IMR-90 (cell line): Measurements from ENCODE around the gene OLFML3. TPM values are rescaled to one million over a fixed set of nuclear protein-coding genes. Genes with fewer than 3 reads are reported as not detected.

Source experiments
- ATAC-seq: fragments of 200-7000 bp; cut with Tn5 transposase; 2 replicates; pipeline ENCODE4 v1.9.1; 2020; ENCODE audit warnings: low read depth, mild to moderate bottlenecking, moderate library complexity
- BruUV-seq: library from RNA; stranded (reverse); fragments of 400-500 nt; replicated peaks from 2 replicates; lab custom pipeline; 2021; lab: Mats Ljungman, UMichigan
- CTCF ChIA-PET: fragments of 300-600 bp; formaldehyde crosslinking; extraction: SDS; loops from one replicate; lab custom pipeline; 2021; ENCODE audit warnings: antibody characterized with exemption; lab: Yijun Ruan, JAX
- POLR2A ChIA-PET: fragments of 300-600 bp; sonication (Branson Sonifier 250); formaldehyde crosslinking; loops from one replicate; lab custom pipeline; 2022; ENCODE audit warnings: antibody characterized with exemption; ENCODE audit not compliant: unreplicated experiment; lab: Charles Lee
- DNase-seq: peaks from one replicate; pipeline ENCODE4 v3.0.0; 2013
- H2AFZ ChIP-seq: replicated peaks from 2 replicates; pipeline ENCODE3; 2013; ENCODE audit warnings: low read length, mild to moderate bottlenecking; ENCODE audit not compliant: poor library complexity
- H2AK5ac ChIP-seq: 2 replicates; pipeline ENCODE4 v1.6.1; 2013; ENCODE audit warnings: low read depth, low read length, inconsistent platforms
- H2AK9ac ChIP-seq: replicated peaks from 2 replicates; pipeline ENCODE3; 2013; ENCODE audit warnings: mild to moderate bottlenecking, low read depth, low read length, moderate library complexity; ENCODE audit not compliant: poor library complexity
- H2BK120ac ChIP-seq: 2 replicates; pipeline ENCODE4 v1.6.1; 2013; ENCODE audit warnings: low read depth, low read length, inconsistent platforms
- H2BK15ac ChIP-seq: 3 replicates; pipeline ENCODE4 v1.6.1; 2013; ENCODE audit warnings: low read depth, low read length, inconsistent platforms
- H2BK20ac ChIP-seq: 2 replicates; pipeline ENCODE4 v1.6.1; 2013; ENCODE audit warnings: low read depth, mild to moderate bottlenecking, inconsistent platforms, low read length, moderate library complexity
- H2BK5ac ChIP-seq: 2 replicates; pipeline ENCODE4 v1.6.1; 2013; ENCODE audit warnings: mild to moderate bottlenecking, low read depth, low read length, inconsistent platforms; ENCODE audit not compliant: poor library complexity, severe bottlenecking
- H3K14ac ChIP-seq: replicated peaks from 2 replicates; pipeline ENCODE4 v1.6.1; 2013; ENCODE audit warnings: low read depth, low read length, inconsistent platforms
- H3K18ac ChIP-seq: 2 replicates; pipeline ENCODE4 v1.6.1; 2013; ENCODE audit warnings: low read depth, low read length, control low read depth
- H3K23ac ChIP-seq: 2 replicates; pipeline ENCODE4 v1.6.1; 2013; ENCODE audit warnings: low read depth, low read length, inconsistent platforms
- H3K27ac ChIP-seq: 2 replicates; pipeline ENCODE4 v1.5.1; 2013; ENCODE audit warnings: mild to moderate bottlenecking, control low read depth, low read length; ENCODE audit not compliant: insufficient read depth
- H3K27me3 ChIP-seq: 2 replicates; pipeline ENCODE4 v1.6.1; 2013; ENCODE audit warnings: low read length; ENCODE audit not compliant: control insufficient read depth, insufficient read depth
- H3K36me3 ChIP-seq: 2 replicates; pipeline ENCODE4 v1.6.1; 2013; ENCODE audit warnings: low read length, mixed read lengths; ENCODE audit not compliant: control insufficient read depth, insufficient read depth
- H3K4ac ChIP-seq: 2 replicates; pipeline ENCODE4 v1.6.1; 2013; ENCODE audit warnings: low read depth, low read length, inconsistent platforms
- H3K4me1 ChIP-seq: 2 replicates; pipeline ENCODE4 v1.6.1; 2013; ENCODE audit warnings: low read length, mixed read lengths; ENCODE audit not compliant: control insufficient read depth, insufficient read depth
- H3K4me2 ChIP-seq: 2 replicates; pipeline ENCODE4 v1.6.1; 2013; ENCODE audit warnings: low read depth, mild to moderate bottlenecking, control low read depth, low read length, moderate library complexity
- H3K4me3 ChIP-seq: 2 replicates; pipeline ENCODE4 v1.5.1; 2013; ENCODE audit warnings: low read depth, mild to moderate bottlenecking, control low read depth, low read length, moderate library complexity; ENCODE audit not compliant: insufficient read depth
- H3K56ac ChIP-seq: 2 replicates; pipeline ENCODE4 v1.6.1; 2013; ENCODE audit warnings: low read length, inconsistent platforms; ENCODE audit not compliant: insufficient read depth; ENCODE audit errors: extremely low read depth
- H3K79me1 ChIP-seq, 2 experiments: 2 replicates each; pipeline ENCODE4 v1.6.1; 2013; ENCODE audit warnings: low read length in 2 of 2, inconsistent platforms in 1 of 2, low read depth in 1 of 2
- H3K9ac ChIP-seq: 2 replicates; pipeline ENCODE4 v1.6.1; 2013; ENCODE audit warnings: low read depth, low read length, control low read depth
- H3K9me1 ChIP-seq: 2 replicates; pipeline ENCODE4 v1.6.1; 2013; ENCODE audit warnings: low read length, inconsistent platforms; ENCODE audit not compliant: insufficient read depth
- H3K9me3 ChIP-seq: 2 replicates; pipeline ENCODE4 v1.6.1; 2013; ENCODE audit warnings: low read length; ENCODE audit not compliant: control insufficient read depth, insufficient read depth
- H4K20me1 ChIP-seq: 2 replicates; pipeline ENCODE4 v1.6.1; 2013; ENCODE audit warnings: low read length, inconsistent platforms; ENCODE audit not compliant: insufficient read depth
- H4K5ac ChIP-seq: 2 replicates; pipeline ENCODE4 v1.6.1; 2013; ENCODE audit warnings: mild to moderate bottlenecking, low read depth, low read length, control low read depth
- H4K8ac ChIP-seq, 2 experiments: 2 replicates each; pipeline ENCODE4 v1.6.1; 2013; ENCODE audit warnings: low read depth in 2 of 2, low read length in 2 of 2, control low read depth in 1 of 2, inconsistent platforms in 1 of 2
- H4K91ac ChIP-seq: 2 replicates; pipeline ENCODE4 v1.6.1; 2013; ENCODE audit warnings: low read depth, low read length, inconsistent platforms; ENCODE audit not compliant: insufficient read depth
- BHLHE40 ChIP-seq: fragments of 150-350 bp; IDR thresholded peaks from 2 replicates; pipeline ENCODE4 v1.6.1; 2016; ENCODE audit warnings: mild to moderate bottlenecking, low read depth, low read length
- CEBPB ChIP-seq: IDR thresholded peaks from 2 replicates; pipeline ENCODE4 v1.6.1; 2012; ENCODE audit warnings: low read depth, low read length, improper control_type of control experiment
- CHD1 ChIP-seq: IDR thresholded peaks from 2 replicates; pipeline ENCODE4 v1.6.1; 2012; ENCODE audit warnings: low read depth, low read length, improper control_type of control experiment
- ELK1 ChIP-seq: fragments of 150-350 bp; IDR thresholded peaks from 2 replicates; pipeline ENCODE4 v1.6.1; 2016; ENCODE audit warnings: low read depth, mild to moderate bottlenecking, low read length, moderate library complexity, borderline replicate concordance
- FOS ChIP-seq: fragments of 150-350 bp; IDR thresholded peaks from 2 replicates; pipeline ENCODE4 v1.6.1; 2016; ENCODE audit warnings: low read depth, low read length
- MAFK ChIP-seq: IDR thresholded peaks from 2 replicates; pipeline ENCODE4 v1.6.1; 2012; ENCODE audit warnings: low read depth, low read length, improper control_type of control experiment
- MAZ ChIP-seq: IDR thresholded peaks from 2 replicates; pipeline ENCODE4 v1.6.1; 2012; ENCODE audit warnings: low read depth, mild to moderate bottlenecking, low read length, improper control_type of control experiment, moderate library complexity, borderline replicate concordance
- MXI1 ChIP-seq: IDR thresholded peaks from 2 replicates; pipeline ENCODE4 v1.6.1; 2012; ENCODE audit warnings: low read depth, mild to moderate bottlenecking, low read length, moderate library complexity, borderline replicate concordance
- NFE2L2 ChIP-seq: fragments of 150-350 bp; IDR thresholded peaks from 2 replicates; pipeline ENCODE4 v1.6.1; 2016; ENCODE audit warnings: low read depth, mild to moderate bottlenecking, low read length
- POLR2A ChIP-seq: IDR thresholded peaks from 2 replicates; pipeline ENCODE4 v1.6.1; 2012; ENCODE audit warnings: mild to moderate bottlenecking, low read depth, low read length
- RAD21 ChIP-seq: IDR thresholded peaks from 2 replicates; pipeline ENCODE4 v1.6.1; 2012; ENCODE audit warnings: low read length, improper control_type of control experiment
- RCOR1 ChIP-seq: IDR thresholded peaks from 2 replicates; pipeline ENCODE4 v1.6.1; 2012; ENCODE audit warnings: mild to moderate bottlenecking, low read length, improper control_type of control experiment; ENCODE audit not compliant: insufficient replicate concordance
- RFX5 ChIP-seq: IDR thresholded peaks from 2 replicates; pipeline ENCODE4 v1.8.0; 2012; ENCODE audit warnings: low read depth, mild to moderate bottlenecking, low read length, moderate library complexity
- SMC3 ChIP-seq: fragments of 150-350 bp; IDR thresholded peaks from 2 replicates; pipeline ENCODE4 v1.6.1; 2016; ENCODE audit warnings: low read depth, mild to moderate bottlenecking, antibody characterized with exemption, low read length, moderate library complexity
- USF2 ChIP-seq: fragments of 150-350 bp; IDR thresholded peaks from 2 replicates; pipeline ENCODE4 v1.6.1; 2017; ENCODE audit warnings: mild to moderate bottlenecking, antibody characterized with exemption, low read length, low read depth
- WGBS, 2 experiments: methylation state at CpG; one replicate each; pipeline versions ENCODE4 v1.1.5 to v1.1.7; 2013; ENCODE audit warnings: missing lambda C conversion rate in 2 of 2; ENCODE audit not compliant: insufficient read length in 1 of 2; ENCODE audit errors: extremely low coverage in 2 of 2; 5-methylcytosine and 5-hydroxymethylcytosine counted together
- dilution Hi-C: fragments of 300-500 bp; cut with HindIII; formaldehyde crosslinking; loops from one replicate; pipeline ENCODE4 v1.14.3; 2018; ENCODE audit warnings: low sequenced_read_pairs; ENCODE audit not compliant: unreplicated experiment
- in situ Hi-C: fragments of 300-500 bp; cut with MboI; formaldehyde crosslinking; loops from 3 replicates; pipeline ENCODE4 v1.14.3; 2019; ENCODE audit warnings: low sequenced_read_pairs, inconsistent platforms, mixed read lengths
- intact Hi-C: fragments of 100-400 bp; cut with micrococcal nuclease; formaldehyde crosslinking; loops from 2 replicates; pipeline ENCODE4 v1.10.0; 2022
- polyA plus RNA-seq, 3 experiments: library from polyadenylated mRNA; depleted of rRNA; stranded (reverse); fragments of >200 nt; gene quantifications; 2 replicates each; pipeline ENCODE4 v1.2.3, GENCODE V29; 2012; ENCODE audit warnings: low replicate concordance in 1 of 3
- total RNA-seq: library from RNA; depleted of rRNA; stranded (reverse); fragments of >200 nt; gene quantifications from 2 replicates; pipeline ENCODE4 v1.2.3, GENCODE V29; 2012
- TF ChIP-seq, protein P1 (sequence below): conservative IDR thresholded peaks from 2 replicates; pipeline ENCODE4 v1.5.1; 2012; ENCODE audit warnings: mild to moderate bottlenecking, low read depth, low read length, improper control_type of control experiment

OLFML3 gene
- total and polyA plus RNA-seq, 2 of the 4 experiments (the other 2 are of a cell fraction), result 40.9 to 71.3 TPM

- no peak overlapping the region for H3K4me2 ChIP-seq
Measured at GRCh38 chr1:114023377-114023776, 44.1 kb downstream of the OLFML3 start.

More at GRCh38 chr1:114023377-114023776, 44.1 kb downstream of the OLFML3 start:
- Histone ChIP-seq H3K18ac (no peak overlapping the region), H2BK5ac (no peak overlapping the region), H3K27ac (no peak overlapping the region), H3K56ac (no peak overlapping the region), H3K4ac (no peak overlapping the region), H3K23ac (no peak overlapping the region), H2AK5ac (no peak overlapping the region), H2BK20ac (no peak overlapping the region), H4K91ac (no peak overlapping the region), H3K14ac (no peak overlapping the region), H3K4me1 (peaks cover 2% of the 10 kb centered on the region; the same call in 1 of the 2 replicates), H3K9ac (no peak overlapping the region), H4K5ac (no peak overlapping the region), H2BK15ac (no peak overlapping the region), H2BK120ac (no peak overlapping the region), H3K9me1 (no peaks in the 10 kb centered on the region), H3K79me1 (no peaks in the 10 kb centered on the region), H4K20me1 (no peaks in the 10 kb centered on the region), H2AK9ac (no peak overlapping the region), H4K8ac (no peak overlapping the region), H3K27me3 (peaks cover 3% of the 10 kb centered on the region; the same call in 1 of the 2 replicates), H3K4me3 (no peak overlapping the region), H3K9me3 (no peaks in the 10 kb centered on the region), H2AFZ (no peak overlapping the region), H3K36me3 (no peaks in the 10 kb centered on the region)
- ATAC-seq, result no peak
- BruUV-seq, result no TSS peak
- in situ Hi-C loops, result no loop called here
- ChIA-PET CTCF (no interaction called here), POLR2A (no interaction called here)
- no peak for DNase-seq
- dilution Hi-C loops, result no loop called here
- TF ChIP-seq MXI1, result no peak
- no peak for TF ChIP-seq MAFK
- no peak for TF ChIP-seq ELK1
- TF ChIP-seq BHLHE40, result no peak
- no peak for TF ChIP-seq CHD1
- no peak for TF ChIP-seq NFE2L2
- TF ChIP-seq RAD21, result no peak
- TF ChIP-seq CEBPB, result no peak
- no peak for TF ChIP-seq POLR2A
- TF ChIP-seq RCOR1, result no peak
- TF ChIP-seq, protein P1, sequence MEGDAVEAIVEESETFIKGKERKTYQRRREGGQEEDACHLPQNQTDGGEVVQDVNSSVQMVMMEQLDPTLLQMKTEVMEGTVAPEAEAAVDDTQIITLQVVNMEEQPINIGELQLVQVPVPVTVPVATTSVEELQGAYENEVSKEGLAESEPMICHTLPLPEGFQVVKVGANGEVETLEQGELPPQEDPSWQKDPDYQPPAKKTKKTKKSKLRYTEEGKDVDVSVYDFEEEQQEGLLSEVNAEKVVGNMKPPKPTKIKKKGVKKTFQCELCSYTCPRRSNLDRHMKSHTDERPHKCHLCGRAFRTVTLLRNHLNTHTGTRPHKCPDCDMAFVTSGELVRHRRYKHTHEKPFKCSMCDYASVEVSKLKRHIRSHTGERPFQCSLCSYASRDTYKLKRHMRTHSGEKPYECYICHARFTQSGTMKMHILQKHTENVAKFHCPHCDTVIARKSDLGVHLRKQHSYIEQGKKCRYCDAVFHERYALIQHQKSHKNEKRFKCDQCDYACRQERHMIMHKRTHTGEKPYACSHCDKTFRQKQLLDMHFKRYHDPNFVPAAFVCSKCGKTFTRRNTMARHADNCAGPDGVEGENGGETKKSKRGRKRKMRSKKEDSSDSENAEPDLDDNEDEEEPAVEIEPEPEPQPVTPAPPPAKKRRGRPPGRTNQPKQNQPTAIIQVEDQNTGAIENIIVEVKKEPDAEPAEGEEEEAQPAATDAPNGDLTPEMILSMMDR, result no peak
- TF ChIP-seq USF2, result no peak
- no peak for TF ChIP-seq FOS
- TF ChIP-seq MAZ, result no peak
- TF ChIP-seq SMC3, result no peak
- TF ChIP-seq RFX5, result no peak
- WGBS, 2 experiments, result 50% methylated on average over 2 of the region's 6 CpGs; no CpG with 5 or more reads in 1 of the 2 experiments
- intact Hi-C loops, result no loop called here
